GM23248 (cell line): ENCODE measurements around the gene TMEM174. TPM values are rescaled to one million over a fixed set of nuclear protein-coding genes. Genes with fewer than 3 reads are reported as not detected.
"Not testable (repeated sequence)": the region's sequence is repeated elsewhere in the genome, so short reads cannot be mapped to it uniquely, and the experiment has no call there.

Experiments
- DNase-seq: peaks from one replicate; pipeline ENCODE4 v3.0.0-alpha.2; 2015
- H2AFZ ChIP-seq: fragments of 200-600 bp; sonication (generic); 2 replicates; pipeline ENCODE4 v1.6.1; 2016; ENCODE audit warnings: antibody characterized with exemption
- H3F3A ChIP-seq: fragments of 200-600 bp; sonication (generic); 2 replicates; pipeline ENCODE4 v1.6.1; 2016; ENCODE audit warnings: mild to moderate bottlenecking, antibody characterized with exemption, mixed run types; ENCODE audit not compliant: insufficient read depth
- H3K27ac ChIP-seq: fragments of 200-600 bp; sonication (generic); 2 replicates; pipeline ENCODE4 v1.5.1; 2016; ENCODE audit warnings: mild to moderate bottlenecking
- H3K27me3 ChIP-seq: fragments of 200-600 bp; sonication (generic); replicated peaks from 2 replicates; pipeline ENCODE4 v1.6.1; 2016; ENCODE audit warnings: mild to moderate bottlenecking; ENCODE audit not compliant: insufficient read depth
- H3K36me3 ChIP-seq: fragments of 200-600 bp; sonication (generic); 2 replicates; pipeline ENCODE4 v1.6.1; 2016; ENCODE audit warnings: low read depth, mild to moderate bottlenecking
- H3K4me1 ChIP-seq: fragments of 200-600 bp; sonication (generic); 2 replicates; pipeline ENCODE4 v1.6.1; 2016; ENCODE audit warnings: mild to moderate bottlenecking; ENCODE audit not compliant: insufficient read depth
- H3K4me2 ChIP-seq: fragments of 200-600 bp; sonication (generic); one replicate; pipeline ENCODE4 v1.6.1; 2016; ENCODE audit warnings: mild to moderate bottlenecking; ENCODE audit not compliant: unreplicated experiment
- H3K4me3 ChIP-seq: fragments of 200-600 bp; sonication (generic); 2 replicates; pipeline ENCODE4 v1.5.1; 2016; ENCODE audit warnings: mild to moderate bottlenecking
- H3K79me2 ChIP-seq: fragments of 200-600 bp; sonication (generic); 2 replicates; pipeline ENCODE4 v1.6.1; 2016; ENCODE audit warnings: mild to moderate bottlenecking; ENCODE audit not compliant: insufficient read depth
- H3K9ac ChIP-seq: fragments of 200-600 bp; sonication (generic); 2 replicates; pipeline ENCODE4 v1.6.1; 2016; ENCODE audit warnings: mild to moderate bottlenecking
- H3K9me2 ChIP-seq: fragments of 200-600 bp; sonication (generic); 2 replicates; pipeline ENCODE4 v1.6.1; 2016; ENCODE audit warnings: mixed run types, mild to moderate bottlenecking, moderate library complexity; ENCODE audit not compliant: insufficient read depth
- H3K9me3 ChIP-seq: fragments of 200-600 bp; sonication (generic); one replicate; pipeline ENCODE4 v1.6.1; 2017; ENCODE audit warnings: low read depth
- H4K20me1 ChIP-seq: fragments of 200-600 bp; sonication (generic); 2 replicates; pipeline ENCODE4 v1.6.0; 2016; ENCODE audit not compliant: insufficient read depth
- EZH2 ChIP-seq: fragments of 200-600 bp; sonication (generic); IDR thresholded peaks from 2 replicates; pipeline ENCODE4 v1.6.1; 2018; ENCODE audit warnings: antibody characterized with exemption, mild to moderate bottlenecking; ENCODE audit not compliant: insufficient read depth, poor library complexity, severe bottlenecking
- EZH2phosphoT487 ChIP-seq: fragments of 200-600 bp; sonication (generic); IDR thresholded peaks from 2 replicates; pipeline ENCODE4 v1.6.1; 2018; ENCODE audit warnings: antibody characterized with exemption, moderate library complexity, mild to moderate bottlenecking, low read depth; ENCODE audit not compliant: insufficient read depth
- WGBS, 2 experiments: methylation state at CpG; one replicate each; pipeline ENCODE4 v1.1.6; 2015 to 2017; ENCODE audit warnings: low lambda C conversion rate in 2 of 2, low coverage in 1 of 2; ENCODE audit errors: missing lambda C conversion rate in 2 of 2; 5-methylcytosine and 5-hydroxymethylcytosine counted together
- in situ Hi-C: fragments of 300-500 bp; cut with MboI; formaldehyde crosslinking; loops from 2 replicates; pipeline ENCODE4 v1.15.0; 2020
- polyA plus RNA-seq: library from polyadenylated mRNA; unstranded; fragments of >200 nt; fragmentation: Nextera tagmentation; extraction: Ambion mirVana; gene quantifications from 2 replicates; pipeline ENCODE4 v1.2.1, GENCODE V29; 2016
- total RNA-seq: library from RNA; depleted of rRNA; stranded (reverse); fragments of >200 nt; shearing (Covaris generic); gene quantifications from 2 replicates; pipeline ENCODE4 v1.2.3, GENCODE V29; 2014

The TMEM174 gene
- total and polyA plus RNA-seq, 2 experiments from 2014 or later: not detected

- H3K9ac ChIP-seq: no peak overlapping the region
- no peaks in the 10 kb centered on the region for H4K20me1 ChIP-seq
- H3K27ac ChIP-seq: no peak overlapping the region
- no peaks in the 10 kb centered on the region for H3K9me2 ChIP-seq
- DNase-seq: no peak
- TF ChIP-seq EZH2phosphoT487: no peak
- no peak for TF ChIP-seq EZH2
- in situ Hi-C loops: no loop called here
- WGBS, 2 experiments: 80 to 87% methylated on average over 2 to 3 of the region's 3 CpGs
- no peak overlapping the region for H2AFZ ChIP-seq
- H3K79me2 ChIP-seq: no peaks in the 10 kb centered on the region
- H3F3A ChIP-seq: no peaks in the 10 kb centered on the region
- no peak overlapping the region for H3K4me2 ChIP-seq
- no peaks in the 10 kb centered on the region for H3K36me3 ChIP-seq
- H3K4me1 ChIP-seq: no peaks in the 10 kb centered on the region
- H3K9me3 ChIP-seq: peaks cover 5% of the 10 kb centered on the region
- no peak overlapping the region for H3K4me3 ChIP-seq
- no peaks in the 10 kb centered on the region for H3K27me3 ChIP-seq
Measured at GRCh38 chr5:73205305-73205704, 32.3 kb downstream of the TMEM174 start.

DNA sequence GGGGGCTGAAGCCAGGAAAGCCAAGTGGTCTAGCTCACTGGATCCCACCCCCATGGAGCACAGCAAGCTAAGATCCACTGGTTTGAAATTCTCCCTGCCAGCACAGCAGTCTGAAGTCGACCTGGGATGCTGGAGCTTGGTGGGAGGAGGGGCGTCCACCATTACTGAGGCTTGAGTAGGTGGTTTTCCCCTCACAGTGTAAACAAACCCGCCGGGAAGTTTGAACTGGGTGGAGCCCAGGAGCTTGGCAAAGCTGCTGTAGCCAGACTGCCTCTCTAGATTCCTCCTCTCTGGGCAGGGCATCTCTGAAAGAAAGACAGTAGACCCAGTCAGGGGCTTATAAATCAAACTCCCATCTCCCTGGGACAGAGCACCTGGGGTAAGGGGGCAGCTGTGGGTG, 34.2 kb downstream of the TMEM174 start:
- H3K9me3 ChIP-seq, H3K36me3 ChIP-seq, H3K4me1 ChIP-seq, H3K9me2 ChIP-seq, H3K4me2 ChIP-seq, H3K4me3 ChIP-seq, H4K20me1 ChIP-seq, H3K79me2 ChIP-seq, in situ Hi-C loops, H3K9ac ChIP-seq, DNase-seq, H3F3A ChIP-seq, H2AFZ ChIP-seq, H3K27me3 ChIP-seq, H3K27ac ChIP-seq: not testable (repeated sequence)
- 36 to 38% methylated on average over 4 of the region's 4 CpGs for WGBS, 2 experiments

DNA sequence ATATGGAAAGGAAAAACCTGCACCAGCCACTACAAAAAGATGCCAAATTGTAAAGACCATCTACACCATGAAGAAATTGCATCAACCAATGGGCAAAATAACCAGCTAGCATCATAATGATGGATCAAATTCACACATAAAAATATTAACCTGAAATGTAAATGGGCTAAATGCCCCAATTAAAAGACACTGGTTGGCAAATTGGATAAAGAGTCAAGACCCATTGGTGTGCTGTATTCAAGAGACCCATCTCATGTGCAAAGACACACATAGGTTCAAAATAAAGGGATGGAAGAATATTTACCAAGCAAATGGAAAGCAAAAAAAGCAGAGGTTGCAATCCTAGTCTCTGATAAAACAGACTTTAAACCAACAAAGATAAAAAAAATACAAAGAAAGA, 36.1 kb downstream of the TMEM174 start:
- H3K27me3 ChIP-seq, H3K79me2 ChIP-seq, H3K9me3 ChIP-seq, H3K9ac ChIP-seq, H3K4me1 ChIP-seq, H3K36me3 ChIP-seq, H3K9me2 ChIP-seq, H3K27ac ChIP-seq, H3F3A ChIP-seq, H2AFZ ChIP-seq, H3K4me2 ChIP-seq, in situ Hi-C loops, H3K4me3 ChIP-seq, H4K20me1 ChIP-seq, DNase-seq: not testable (repeated sequence)

GRCh38 chr5:73212693-73213092, 39.7 kb downstream of the TMEM174 start:
- in situ Hi-C loops, H3K9ac ChIP-seq, H2AFZ ChIP-seq, H3F3A ChIP-seq, H3K36me3 ChIP-seq, H3K4me1 ChIP-seq, H3K4me2 ChIP-seq, H4K20me1 ChIP-seq, H3K9me2 ChIP-seq, H3K4me3 ChIP-seq, H3K27ac ChIP-seq, H3K9me3 ChIP-seq, H3K79me2 ChIP-seq, DNase-seq, H3K27me3 ChIP-seq: not testable (repeated sequence)
- 92 to 97% methylated on average over 3 of the region's 3 CpGs for WGBS, 2 experiments

GRCh38 chr5:73213566-73213998, 40.6 kb downstream of the TMEM174 start:
- no peak overlapping the region for H2AFZ ChIP-seq
- no peak overlapping the region for H3K4me3 ChIP-seq
- 52 to 59% methylated on average over 6 of the region's 6 CpGs for whole genome bisulfite sequencing, 2 experiments
- no peak for TF ChIP-seq EZH2
- TF ChIP-seq EZH2phosphoT487: no peak
- no peaks in the 10 kb centered on the region for H3K9me2 ChIP-seq
- in situ Hi-C loops: no loop called here
- H3K79me2 ChIP-seq: no peaks in the 10 kb centered on the region
- H3K9ac ChIP-seq: no peak overlapping the region
- peaks cover 14% of the 10 kb centered on the region for H3F3A ChIP-seq
- peak; percentile 69 for DNase-seq
- peaks cover 8% of the 10 kb centered on the region for H3K4me1 ChIP-seq
- H3K9me3 ChIP-seq: peaks cover 5% of the 10 kb centered on the region
- no peaks in the 10 kb centered on the region for H3K27me3 ChIP-seq
- H3K4me2 ChIP-seq: peak overlapping the region; percentile 29
- no peak overlapping the region for H3K27ac ChIP-seq
- H3K36me3 ChIP-seq: no peaks in the 10 kb centered on the region
- no peaks in the 10 kb centered on the region for H4K20me1 ChIP-seq
